Right lobe of liver (tissue), 6 donors: Measurements from ENCODE around the gene DLG4. TPM values are rescaled to one million over a fixed set of nuclear protein-coding genes. Genes with fewer than 3 reads are reported as not detected.
A peak's percentile ranks its signal among the peaks of the same experiment; 100 is the strongest.

ENCODE experiments used
- ATAC-seq, 4 donors: fragments of 200-7000 bp; cut with Tn5 transposase; one replicate each; pipeline ENCODE4 v1.9.1; 2020; ENCODE audit warnings: mild to moderate bottlenecking in 4 of 4, moderate library complexity in 4 of 4
- DNase-seq, 3 donors: peaks; one replicate each; pipeline ENCODE4 v3.0.0-alpha.2; 2020
- H3K27ac ChIP-seq, 3 donors: fragments of 200-600 bp; one replicate each; pipeline ENCODE4 v1.8.0; 2022
- H3K27me3 ChIP-seq, 2 donors: fragments of 200-600 bp; one replicate each; pipeline ENCODE4 v1.8.0; 2022
- H3K36me3 ChIP-seq, 4 donors: fragments of 200-600 bp; sonication (generic) in 1 of 4; one replicate each; pipeline versions ENCODE4 v1.5.1 to v1.8.0; 2017 to 2022; ENCODE audit warnings: control low read depth in 1 of 4
- H3K4me1 ChIP-seq, 4 donors: fragments of 200-600 bp; sonication (generic) in 1 of 4; one replicate each; pipeline versions ENCODE4 v1.5.1 to v1.8.0; 2017 to 2022; ENCODE audit warnings: control low read depth in 1 of 4
- H3K4me3 ChIP-seq, 3 donors: fragments of 200-600 bp; one replicate each; pipeline ENCODE4 v1.8.0; 2022
- H3K9me3 ChIP-seq, 4 donors: fragments of 200-600 bp; sonication (generic) in 1 of 4; one replicate each; pipeline versions ENCODE4 v1.5.1 to v1.8.0; 2017 to 2022; ENCODE audit warnings: control low read depth in 1 of 4
- CTCF ChIP-seq, 4 donors: fragments of 200-600 bp in 3 of 4; fragments of 450-650 bp in 1 of 4; IDR thresholded peaks; one replicate each; pipeline versions ENCODE4 v1.5.1 to v1.8.0; 2016 to 2022; ENCODE audit warnings: antibody characterized with exemption in 4 of 4, mild to moderate bottlenecking in 2 of 4
- POLR2A ChIP-seq: fragments of 450-650 bp; IDR thresholded peaks from one replicate; pipeline ENCODE4 v1.6.1; 2017; ENCODE audit warnings: antibody characterized with exemption, mild to moderate bottlenecking
- WGBS: methylation state at CpG from one replicate; pipeline ENCODE4 v1.1.6; 2018; ENCODE audit warnings: low coverage, low lambda C conversion rate; ENCODE audit not compliant: insufficient coverage; ENCODE audit errors: missing lambda C conversion rate; 5-methylcytosine and 5-hydroxymethylcytosine counted together
- intact Hi-C, 2 donors: fragments of 100-400 bp; cut with DNase I; formaldehyde crosslinking; loops; one replicate each; pipeline versions ENCODE4 v1.11.2 to v1.14.1; 2022
- total RNA-seq, 6 experiments: library from RNA; depleted of rRNA in 2 of 6; stranded (reverse); fragments of >200 nt in 2 of 6; fragmentation: NEBNext Ultra II Directional in 3 of 6; extraction: Animal tissue kit (Norgen Biotek cat#: 25700) in 3 of 6; gene quantifications; one replicate each; pipeline versions ENCODE4 v1.1.0 to v1.2.4, GENCODE V29; 2016 to 2023
- donor health status: DM: no; HTN: yes; CAD: no.
- donor health status: DM: no; HTN: no; CAD: no.
- donor health status: DM: no; HTN: no; CAD: no.
- donor health status: DM: no; HTN: yes; CAD: no.
- donor health status: DM: no; HTN: yes; CAD: no.

DLG4 gene
- total RNA-seq, 6 experiments from 2014 or later: 3.0 to 6.4 (median 4.1) TPM

GRCh38 chr17:7217113-7217987 is 2.3 kb downstream of the DLG4 start:
- peak in 1 of 3 donors; percentile 34 for DNase-seq

GRCh38 chr17:7216242-7217112 is 3.2 kb downstream of the DLG4 start:
- Histone ChIP-seq H3K4me1 (peaks cover 2 to 26% (median 9%) of the 10 kb centered on the region in 4 donors), H3K4me3 (peak overlapping the region in 2 of 3 donors; percentile 20 to 21), H3K27ac (no peak overlapping the region), H3K27me3 (no peaks in the 10 kb centered on the region), H3K9me3 (no peaks in the 10 kb centered on the region), H3K36me3 (peaks cover 0 to 4% (median 0%) of the 10 kb centered on the region in 4 donors)
- 28% methylated on average over 7 of the region's 7 CpGs for WGBS
- intact Hi-C loops: no loop called here
- ATAC-seq (no peak), DNase-seq (no peak)
- no peak for TF ChIP-seq POLR2A
- TF ChIP-seq CTCF (IDR thresholded peaks at IDR 0.05): no peak

More at GRCh38 chr17:7217113-7217987, 2.3 kb downstream of the DLG4 start:
- H3K27ac ChIP-seq: peak overlapping the region in 1 of 3 donors; percentile 51
- no peaks in the 10 kb centered on the region for H3K9me3 ChIP-seq
- WGBS: 2% methylated on average over 31 of the region's 32 CpGs
- no peak for ATAC-seq
- H3K27me3 ChIP-seq: no peaks in the 10 kb centered on the region
- H3K4me3 ChIP-seq: peak overlapping the region in 2 of 3 donors; percentile 20 to 21
- intact Hi-C loops: no loop called here
- H3K36me3 ChIP-seq: peaks cover 0 to 13% (median 3%) of the 10 kb centered on the region in 4 donors
- H3K4me1 ChIP-seq: peaks cover 2 to 35% (median 10%) of the 10 kb centered on the region in 4 donors
- TF ChIP-seq CTCF (IDR thresholded peaks at IDR 0.05): no peak
- no peak for TF ChIP-seq POLR2A

- Histone ChIP-seq H3K4me3 (no peak overlapping the region), H3K4me1 (peaks cover 0 to 18% (median 5%) of the 10 kb centered on the region in 4 donors), H3K27ac (no peak overlapping the region), H3K27me3 (no peaks in the 10 kb centered on the region), H3K9me3 (no peaks in the 10 kb centered on the region), H3K36me3 (no peaks in the 10 kb centered on the region)
- DNase-seq: no peak
- intact Hi-C loops: no loop called here
- TF ChIP-seq POLR2A (no peak), CTCF (IDR thresholded peaks at IDR 0.05) (no peak)
- ATAC-seq: no peak
- 33% methylated on average over 6 of the region's 10 CpGs for WGBS
These were observed 3.9 kb downstream of the DLG4 start for GRCh38 chr17:7215652-7216180.

- H3K27me3 ChIP-seq: no peaks in the 10 kb centered on the region
- peaks cover 0 to 16% (median 5%) of the 10 kb centered on the region in 4 donors for H3K4me1 ChIP-seq
- no peak for DNase-seq
- peak overlapping the region in 1 of 3 donors; percentile 37 for H3K4me3 ChIP-seq
- no peak for ATAC-seq
- TF ChIP-seq CTCF (IDR thresholded peaks at IDR 0.05) (no peak), POLR2A (no peak)
- no peaks in the 10 kb centered on the region for H3K9me3 ChIP-seq
- intact Hi-C loops: no loop called here
- no peak overlapping the region for H3K27ac ChIP-seq
- 18% methylated on average over 7 of the region's 9 CpGs for WGBS
- H3K36me3 ChIP-seq: no peaks in the 10 kb centered on the region
These were observed 4.4 kb downstream of the DLG4 start for GRCh38 chr17:7215136-7215638.
